Left renal pelvis (tissue), 4 donors: ENCODE measurements around the gene SLC44A1. TPM values are rescaled to one million over a fixed set of nuclear protein-coding genes. Genes with fewer than 3 reads are reported as not detected.

ENCODE experiments used
- DNase-seq, 4 donors: peaks; one replicate each; pipeline ENCODE4 v3.0.0-alpha.2; 2013; ENCODE audit warnings: low read depth in 4 of 4, low spot score in 3 of 4
- polyA plus RNA-seq, 4 donors: library from polyadenylated mRNA; unstranded; fragments of 120-200 nt; gene quantifications; one replicate each; pipeline ENCODE4 v1.2.1, GENCODE V29; 2013; ENCODE audit not compliant: insufficient read length in 4 of 4

Gene SLC44A1
- polyA plus RNA-seq, 4 donors: 33.4 to 61.0 (median 50.7) TPM

DNA sequence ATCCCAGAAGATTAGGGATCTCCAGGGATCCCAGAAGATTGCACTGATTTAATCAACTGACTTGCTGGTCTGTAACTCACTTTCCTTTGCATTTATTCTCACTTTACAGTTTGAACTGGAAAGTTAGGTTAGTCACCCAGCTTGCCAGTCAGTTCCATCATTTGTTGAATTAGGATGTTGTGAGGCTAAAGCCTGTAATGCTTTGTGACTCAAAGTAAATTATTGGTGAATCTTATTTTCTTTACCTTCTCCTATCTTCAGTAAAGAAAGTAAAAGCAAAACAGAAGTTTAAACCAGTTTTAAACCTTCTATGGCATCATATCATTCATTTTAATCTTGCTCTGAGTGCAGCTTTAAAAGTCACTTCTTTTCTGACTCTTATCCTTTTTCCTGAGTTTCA lies 85.8 kb downstream of the SLC44A1 start:
- no peak for DNase-seq

DNA sequence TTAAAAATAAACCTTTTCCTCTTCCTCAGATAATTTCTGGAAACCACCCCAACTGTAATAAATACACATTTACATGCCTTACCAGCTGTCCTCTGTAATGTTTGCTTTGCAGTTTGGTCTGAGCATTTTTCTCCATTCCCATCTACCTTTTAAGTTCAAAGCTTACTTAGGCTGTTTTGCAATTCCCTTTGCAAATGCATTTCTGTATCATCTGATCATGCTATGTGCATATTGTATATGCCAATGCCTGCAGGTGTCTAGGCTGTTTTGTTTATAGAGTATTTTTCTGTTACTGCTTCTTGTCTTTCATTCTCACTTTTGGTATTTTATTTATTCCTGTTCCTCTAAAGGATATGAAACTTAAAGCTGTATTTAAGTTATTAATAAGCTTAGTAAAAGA lies 86.3 kb downstream of the SLC44A1 start:
- DNase-seq: no peak

DNA sequence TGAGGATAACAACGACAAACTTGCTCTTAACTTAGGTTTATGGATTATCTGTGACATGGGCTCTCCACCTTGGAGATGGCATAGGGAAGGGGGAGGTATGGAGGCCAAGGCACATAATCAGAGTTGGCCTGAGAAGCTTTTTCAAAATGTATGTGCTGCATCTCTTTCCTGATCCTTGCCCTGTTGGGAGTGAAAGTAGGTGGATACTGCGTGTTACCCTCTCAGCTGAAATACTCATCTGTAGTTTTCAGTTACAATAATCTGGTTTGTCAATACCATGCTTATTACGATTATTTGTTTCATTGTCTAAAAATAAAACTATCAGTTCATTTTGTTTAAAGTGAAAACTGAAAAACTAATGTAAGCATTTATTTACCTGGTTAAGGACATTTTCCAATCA lies 86.7 kb downstream of the SLC44A1 start:
- no peak for DNase-seq

DNA sequence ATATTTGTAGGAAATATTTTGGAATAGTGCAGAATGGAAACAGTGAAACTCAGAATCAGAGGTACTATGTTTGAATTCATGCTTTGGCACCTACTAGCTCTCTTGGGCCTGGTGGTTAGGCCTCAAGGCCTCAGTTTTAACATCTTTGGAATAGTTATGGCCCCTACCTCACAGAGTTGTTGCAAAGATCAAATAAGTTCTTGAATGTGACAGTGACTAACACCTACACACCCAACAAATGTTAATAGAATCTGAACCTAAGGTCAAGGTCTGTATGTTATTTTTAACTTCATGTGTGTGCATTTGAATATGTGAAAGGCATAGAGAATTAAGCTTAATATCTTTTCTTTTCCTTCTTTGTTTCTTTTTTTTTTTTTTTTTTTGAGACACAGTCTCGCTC lies 87.3 kb downstream of the SLC44A1 start:
- DNase-seq: no peak

DNA sequence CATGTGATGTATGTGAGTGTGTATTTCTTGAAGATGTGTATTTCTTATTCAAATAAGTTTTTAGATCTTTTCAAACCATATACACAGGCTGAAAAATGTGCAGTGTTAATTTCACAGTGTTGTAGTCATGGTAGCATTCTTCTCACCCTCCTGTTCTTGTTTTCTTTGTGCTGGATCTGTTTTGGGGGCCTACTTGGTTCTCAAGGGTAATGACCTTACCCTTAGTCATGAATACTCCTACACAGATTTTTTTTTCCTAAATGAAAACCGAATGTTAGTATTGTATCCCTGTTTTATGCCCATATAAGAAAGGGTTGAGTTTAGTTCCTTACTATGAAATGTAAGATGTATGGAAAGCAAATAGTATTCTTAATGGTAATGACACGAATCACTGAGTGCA lies 88.0 kb downstream of the SLC44A1 start:
- DNase-seq: no peak

DNA sequence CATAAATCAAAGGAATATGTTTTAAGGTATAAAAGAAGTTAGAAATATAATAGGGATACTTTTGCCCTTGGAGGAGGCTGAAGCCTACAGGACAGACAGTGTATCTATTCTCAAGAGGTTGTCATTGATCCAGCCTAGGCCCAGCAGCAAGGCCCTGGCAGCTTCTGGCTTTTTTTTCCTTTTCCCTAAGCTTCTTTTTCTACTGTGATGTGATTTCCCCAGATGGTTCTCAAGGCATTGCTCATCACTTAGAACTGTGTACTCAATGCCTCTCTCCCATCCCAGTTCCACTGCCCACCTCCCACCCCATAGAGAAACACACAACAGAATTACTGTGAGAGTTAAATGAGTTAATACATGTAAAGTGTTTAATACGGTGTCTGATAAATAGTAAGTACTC lies 88.6 kb downstream of the SLC44A1 start:
- no peak for DNase-seq

- DNase-seq: no peak
Measured at GRCh38 chr9:105333811-105334210, 89.4 kb downstream of the SLC44A1 start.

- DNase-seq: no peak
Measured at GRCh38 chr9:105338308-105338707, 93.9 kb downstream of the SLC44A1 start.

GRCh38 chr9:105339849-105340248 lies 95.4 kb downstream of the SLC44A1 start:
- DNase-seq: no peak

DNA sequence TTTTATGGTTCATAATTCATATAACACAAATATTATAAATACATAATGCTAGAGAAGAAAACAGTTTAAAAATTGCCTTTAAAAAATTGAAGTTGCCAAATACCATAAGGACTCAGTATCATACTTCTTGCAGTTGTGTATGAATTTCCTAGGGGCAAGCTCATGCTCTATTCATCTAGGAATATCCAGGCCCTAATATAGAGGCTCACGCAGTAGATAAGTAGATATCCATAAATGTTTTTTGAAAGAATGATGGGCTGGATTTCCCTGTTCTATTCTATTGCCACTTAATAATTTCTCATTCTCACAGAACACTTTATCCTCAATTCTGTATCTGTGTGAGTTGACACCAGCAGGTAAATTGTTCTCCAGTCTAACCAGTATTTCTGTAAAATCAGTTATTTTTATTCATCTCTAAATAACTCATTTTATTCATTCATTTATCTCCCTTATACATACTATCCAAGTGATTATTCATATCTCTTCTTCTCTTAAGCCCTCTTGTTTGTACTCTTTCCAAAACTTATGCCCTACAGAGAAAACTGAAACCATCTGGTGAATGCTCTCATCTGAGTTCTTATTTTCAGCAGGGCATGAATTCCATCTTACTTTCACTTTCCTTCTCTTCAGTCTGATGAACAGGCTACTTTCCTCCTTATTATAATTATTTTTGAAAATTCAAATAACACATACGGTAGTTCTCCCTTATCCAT lies 97.1 kb downstream of the SLC44A1 start:
- no peak for DNase-seq

GRCh38 chr9:105342147-105342505 lies 97.7 kb downstream of the SLC44A1 start:
- no peak for DNase-seq

GRCh38 chr9:105344283-105344682 lies 99.8 kb downstream of the SLC44A1 start:
- no peak for DNase-seq

GRCh38 chr9:105345626-105346025 lies 101.2 kb downstream of the SLC44A1 start:
- no peak for DNase-seq

DNA sequence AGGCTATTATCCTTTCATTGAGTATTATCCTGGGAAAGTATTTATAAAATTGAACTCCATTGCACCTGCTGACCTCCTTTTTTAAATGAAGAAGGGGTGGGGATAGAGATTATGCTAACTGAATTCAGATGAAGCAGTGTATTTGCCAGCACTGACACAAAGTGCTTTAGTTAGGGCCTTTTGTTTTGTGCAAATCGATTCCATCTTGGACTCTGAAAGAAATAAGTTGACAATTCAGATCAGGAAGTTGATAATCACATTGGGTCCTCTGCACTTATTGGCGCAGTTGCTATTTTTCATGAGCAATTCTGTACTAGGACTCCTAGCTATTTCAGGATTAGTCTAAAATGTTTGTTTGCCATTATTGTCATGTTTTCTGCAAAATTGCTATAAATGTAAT lies 101.8 kb downstream of the SLC44A1 start:
- no peak for DNase-seq

DNA sequence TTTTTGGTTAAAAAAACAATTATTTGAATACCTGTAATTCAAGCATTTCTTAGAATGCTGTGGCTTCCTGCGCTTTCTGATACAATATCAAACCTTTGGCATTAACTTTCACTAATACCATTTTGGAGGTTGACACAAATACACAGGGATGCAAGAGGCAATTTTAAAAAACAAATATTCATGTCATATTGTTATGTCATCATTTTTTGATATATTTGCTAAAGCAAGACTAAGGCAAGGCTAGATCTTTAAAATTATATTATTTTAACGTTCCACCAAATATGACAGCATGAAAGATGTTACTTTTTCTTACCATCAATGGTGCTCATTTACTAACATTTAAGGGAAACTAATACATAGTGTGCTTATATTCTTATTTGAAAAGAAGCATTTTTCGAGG lies 110.0 kb downstream of the SLC44A1 start:
- no peak for DNase-seq

DNA sequence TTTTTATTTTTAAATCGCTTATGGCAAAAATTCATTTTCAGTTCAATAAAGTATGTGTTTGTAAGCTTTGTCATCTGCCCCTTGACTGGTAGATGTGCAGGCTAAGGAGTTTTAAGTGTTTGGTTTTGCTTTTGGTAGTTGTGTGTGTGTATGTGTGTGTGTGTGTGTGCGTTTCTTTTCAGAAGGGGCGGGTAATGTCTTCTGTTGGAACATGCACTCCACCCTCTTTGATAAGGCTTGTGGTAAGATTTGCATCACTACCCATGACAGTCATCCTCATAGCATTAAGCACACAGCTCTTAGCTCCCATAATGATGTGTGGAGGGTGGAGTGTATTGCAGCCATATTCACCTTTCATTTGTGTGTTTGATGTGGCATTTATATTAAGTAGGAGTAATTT lies 111.3 kb downstream of the SLC44A1 start:
- no peak for DNase-seq

GRCh38 chr9:105357937-105358336 lies 113.5 kb downstream of the SLC44A1 start:
- no peak for DNase-seq

GRCh38 chr9:105359892-105360291 lies 115.4 kb downstream of the SLC44A1 start:
- no peak for DNase-seq

GRCh38 chr9:105360344-105360743 lies 115.9 kb downstream of the SLC44A1 start:
- DNase-seq: no peak

GRCh38 chr9:105361873-105362272 lies 117.4 kb downstream of the SLC44A1 start:
- no peak for DNase-seq

DNA sequence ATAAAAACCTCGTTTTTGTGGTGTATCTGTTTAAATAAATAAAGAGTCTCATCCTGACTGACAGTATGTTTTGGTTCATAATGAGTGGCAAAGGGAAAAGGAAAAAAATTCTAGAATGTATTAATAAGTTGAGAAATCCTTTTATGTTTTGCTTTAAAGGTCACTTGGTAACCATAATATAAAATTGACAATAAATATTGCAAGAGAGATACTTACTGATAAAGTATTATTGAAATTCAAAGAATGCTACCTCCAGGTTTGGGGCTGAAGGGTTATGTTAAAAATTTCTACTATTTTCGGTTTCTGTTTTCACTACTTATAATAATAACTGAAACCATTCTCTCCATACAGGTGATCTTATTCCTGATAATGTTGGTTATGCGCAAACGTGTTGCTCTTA lies 118.0 kb downstream of the SLC44A1 start:
- no peak for DNase-seq

DNA sequence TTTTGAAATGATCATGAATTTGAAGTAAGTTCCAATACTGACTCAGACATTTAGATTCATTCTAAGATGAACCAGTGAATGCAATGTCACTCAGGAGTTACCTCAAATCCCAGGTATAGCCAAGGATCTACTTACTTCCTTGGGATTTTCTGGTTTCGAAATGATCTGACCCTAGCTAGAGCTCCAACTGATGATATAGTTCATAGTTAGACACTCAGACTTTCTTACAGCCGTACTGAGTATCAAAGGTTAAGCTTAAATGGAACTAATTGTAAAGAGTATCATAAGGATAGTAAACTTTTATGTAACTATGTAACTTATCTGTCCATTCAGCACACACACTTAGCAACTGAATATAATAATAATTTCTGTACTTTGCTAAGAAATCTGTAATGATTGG lies 119.4 kb downstream of the SLC44A1 start:
- no peak for DNase-seq

GRCh38 chr9:105369911-105370310 lies 125.5 kb downstream of the SLC44A1 start:
- DNase-seq: no peak
